OCI-LY1 (cell line): ENCODE data around the gene IL12RB1.
A peak's percentile ranks its signal among the peaks of the same experiment; 100 is the strongest.

ENCODE experiments used
- H2AFZ ChIP-seq: fragments of 200-600 bp; sonication (generic), shearing (Covaris generic); 2 replicates; pipeline ENCODE4 v1.6.0; 2014; ENCODE audit warnings: antibody characterized with exemption, mild to moderate bottlenecking, low read length
- H3F3A ChIP-seq: fragments of 200-600 bp; sonication (generic), shearing (Covaris generic); 2 replicates; pipeline ENCODE4 v1.6.0; 2014; ENCODE audit warnings: mild to moderate bottlenecking, antibody characterized with exemption, low read length, moderate library complexity; ENCODE audit not compliant: insufficient read depth
- H3K27ac ChIP-seq: fragments of 200-600 bp; sonication (generic); 2 replicates; pipeline ENCODE4 v1.5.1; 2014; ENCODE audit warnings: low read length, mixed run types, mild to moderate bottlenecking, low read depth; ENCODE audit not compliant: poor library complexity, severe bottlenecking
- H3K27me3 ChIP-seq: fragments of 200-600 bp; sonication (generic); 2 replicates; pipeline ENCODE4 v1.6.0; 2014; ENCODE audit warnings: antibody characterized with exemption, mild to moderate bottlenecking, low read length, moderate library complexity; ENCODE audit not compliant: insufficient read depth
- H3K36me3 ChIP-seq: fragments of 200-600 bp; sonication (generic); 2 replicates; pipeline ENCODE4 v1.6.1; 2014; ENCODE audit warnings: mild to moderate bottlenecking, antibody characterized with exemption, low read length, moderate library complexity, mixed read lengths; ENCODE audit not compliant: insufficient read depth
- H3K4me1 ChIP-seq: fragments of 200-600 bp; sonication (generic); 2 replicates; pipeline ENCODE4 v1.5.1; 2014; ENCODE audit warnings: mild to moderate bottlenecking, low read length, moderate library complexity; ENCODE audit not compliant: insufficient read depth, severe bottlenecking
- H3K4me2 ChIP-seq: fragments of 200-600 bp; sonication (generic), shearing (Covaris generic); 2 replicates; pipeline ENCODE4 v1.6.1; 2014; ENCODE audit warnings: low read length
- H3K4me3 ChIP-seq: fragments of 200-600 bp; sonication (generic); 2 replicates; pipeline ENCODE4 v1.5.1; 2014; ENCODE audit warnings: low read length, low read depth, mild to moderate bottlenecking, mixed read lengths; ENCODE audit not compliant: poor library complexity, severe bottlenecking
- H3K79me2 ChIP-seq: fragments of 200-600 bp; shearing (Covaris generic); 2 replicates; pipeline ENCODE4 v1.6.1; 2016; ENCODE audit warnings: mixed run types, low read length, mixed read lengths; ENCODE audit not compliant: insufficient read depth
- H3K9ac ChIP-seq: fragments of 200-600 bp; sonication (generic), shearing (Covaris generic); 2 replicates; pipeline ENCODE4 v1.6.1; 2014; ENCODE audit warnings: mild to moderate bottlenecking, low read length, mixed read lengths
- H3K9me2 ChIP-seq: fragments of 200-600 bp; sonication (generic), shearing (Covaris generic); 2 replicates; pipeline ENCODE4 v1.6.1; 2014; ENCODE audit warnings: low read depth, mild to moderate bottlenecking, low read length, mixed read lengths
- H3K9me3 ChIP-seq: fragments of 200-600 bp; shearing (Covaris generic); 2 replicates; pipeline ENCODE4 v1.6.1; 2014; ENCODE audit warnings: low read length, mixed read lengths
- H4K20me1 ChIP-seq: fragments of 200-600 bp; sonication (generic), shearing (Covaris generic); 2 replicates; pipeline ENCODE4 v1.6.0; 2016; ENCODE audit warnings: mild to moderate bottlenecking, low read length; ENCODE audit not compliant: insufficient read depth
- CTCF ChIP-seq: fragments of 200-600 bp; sonication (generic), shearing (Covaris generic); IDR thresholded peaks from 2 replicates; pipeline ENCODE4 v1.5.1; 2017; ENCODE audit warnings: mild to moderate bottlenecking, antibody characterized with exemption, low read length, moderate library complexity, mixed read lengths
- EZH2 ChIP-seq: fragments of 200-600 bp; sonication (generic), shearing (Covaris generic); IDR thresholded peaks from 2 replicates; pipeline ENCODE4 v1.8.0; 2017; ENCODE audit warnings: borderline replicate concordance, mixed run types, mild to moderate bottlenecking, antibody characterized with exemption, low read length, moderate library complexity, mixed read lengths

IL12RB1 gene

GRCh38 chr19:18119717-18120105 is 33.0 kb upstream of the IL12RB1 start:
- no peaks in the 10 kb centered on the region for H3K9me2 ChIP-seq
- no peaks in the 10 kb centered on the region for H3K27me3 ChIP-seq
- H3K4me1 ChIP-seq = peaks cover 27% of the 10 kb centered on the region
- H3K79me2 ChIP-seq = no peaks in the 10 kb centered on the region
- no peaks in the 10 kb centered on the region for H3K9me3 ChIP-seq
- peak overlapping the region; percentile 73 for H3K27ac ChIP-seq
- H4K20me1 ChIP-seq = no peaks in the 10 kb centered on the region
- H3K9ac ChIP-seq = peak overlapping the region; percentile 78; the same call in 1 of the 2 replicates
- TF ChIP-seq CTCF = no peak
- no peak for TF ChIP-seq EZH2
- H3K4me2 ChIP-seq = peak overlapping the region; percentile 84
- H2AFZ ChIP-seq = no peak overlapping the region
- peak overlapping the region; percentile 84 for H3K4me3 ChIP-seq
- peaks cover 34% of the 10 kb centered on the region for H3K36me3 ChIP-seq
- no peaks in the 10 kb centered on the region for H3F3A ChIP-seq

DNA sequence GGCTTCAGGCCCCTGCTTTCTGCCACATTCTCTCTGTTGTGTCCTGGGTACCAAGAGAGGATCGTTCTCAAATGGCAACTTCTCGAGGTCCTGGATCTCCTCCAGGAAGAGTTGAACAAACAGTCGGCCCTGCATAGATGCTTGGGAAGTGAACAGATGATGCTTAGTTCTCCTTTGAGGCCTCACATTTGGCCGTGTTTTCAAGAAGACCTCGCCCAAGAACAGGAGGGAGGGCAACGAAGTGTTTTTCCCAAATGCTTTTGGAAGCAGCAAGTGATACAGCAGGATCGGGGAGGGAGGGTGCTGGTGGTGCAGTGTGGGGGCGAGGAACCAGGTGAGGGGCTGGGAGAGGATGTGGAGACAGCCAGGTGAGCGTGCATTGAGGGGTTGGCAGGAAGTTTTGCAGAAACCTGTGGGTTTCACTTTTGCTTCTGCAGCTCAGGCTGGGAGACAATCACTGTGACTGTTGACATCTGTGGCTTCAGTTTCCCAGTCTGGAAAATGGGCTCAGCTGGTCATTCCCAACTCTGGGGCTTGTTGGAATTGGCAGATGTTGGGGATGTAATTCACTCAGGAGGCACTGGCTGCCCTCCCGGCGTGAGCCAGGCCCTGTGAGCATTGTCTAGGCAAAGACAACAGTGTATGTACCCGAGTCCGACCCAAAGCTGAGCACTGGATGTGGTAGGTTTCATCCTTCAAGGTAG is 32.4 kb upstream of the IL12RB1 start:
- H3K9me2 ChIP-seq = no peaks in the 10 kb centered on the region
- H3K79me2 ChIP-seq = no peaks in the 10 kb centered on the region
- H3K27me3 ChIP-seq = no peaks in the 10 kb centered on the region
- H3K36me3 ChIP-seq = peaks cover 31% of the 10 kb centered on the region
- H3K9ac ChIP-seq = peak overlapping the region; percentile 78
- H3K4me2 ChIP-seq = peak overlapping the region; percentile 84
- peak overlapping the region; percentile 84 for H3K4me3 ChIP-seq
- TF ChIP-seq EZH2 (no peak), CTCF (no peak)
- H3K27ac ChIP-seq = peak overlapping the region; percentile 73
- no peak overlapping the region for H2AFZ ChIP-seq
- H3K4me1 ChIP-seq = peaks cover 27% of the 10 kb centered on the region
- H4K20me1 ChIP-seq = no peaks in the 10 kb centered on the region
- no peaks in the 10 kb centered on the region for H3F3A ChIP-seq
- no peaks in the 10 kb centered on the region for H3K9me3 ChIP-seq

DNA sequence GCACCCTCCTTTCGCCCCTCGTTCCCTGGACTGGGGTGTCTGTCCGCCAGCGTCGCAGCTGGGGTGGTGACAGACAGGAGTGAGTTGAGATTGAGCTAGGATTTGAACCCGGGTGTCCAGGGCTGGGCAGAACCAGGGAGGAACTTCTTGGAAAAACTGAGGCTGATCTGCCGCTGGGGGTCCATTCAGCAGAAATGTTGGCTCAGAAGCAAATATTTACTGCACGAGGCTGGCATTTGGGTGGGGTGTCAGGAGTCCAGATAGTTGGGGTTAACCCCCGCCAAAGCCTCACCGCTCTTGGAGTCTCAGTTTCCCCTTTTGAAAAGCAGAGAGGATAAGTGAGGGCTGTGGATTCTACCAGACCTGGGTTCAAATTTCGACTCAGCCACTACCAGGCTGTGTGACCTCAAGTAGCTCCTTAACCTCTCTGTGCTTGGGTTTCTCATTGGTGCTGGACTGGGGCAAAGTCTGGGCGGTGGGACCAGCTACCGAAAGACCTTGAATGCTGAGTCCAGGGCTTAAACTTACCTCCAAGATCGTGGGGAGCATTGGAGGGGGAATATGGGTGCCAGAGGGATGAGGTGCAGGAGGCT is 31.8 kb upstream of the IL12RB1 start:
- peak overlapping the region; percentile 73 for H3K27ac ChIP-seq

More for the DNA sequence above, 31.8 kb upstream of the IL12RB1 start:
- TF ChIP-seq EZH2 (no peak), CTCF (no peak; the same call in 1 of the 2 replicates)
- no peaks in the 10 kb centered on the region for H3K27me3 ChIP-seq
- H3K9ac ChIP-seq = peak overlapping the region; percentile 78
- H3K9me2 ChIP-seq = no peaks in the 10 kb centered on the region
- peak overlapping the region; percentile 84 for H3K4me2 ChIP-seq
- H4K20me1 ChIP-seq = no peaks in the 10 kb centered on the region
- H3K36me3 ChIP-seq = peaks cover 25% of the 10 kb centered on the region; the same call in 1 of the 2 replicates
- H3K9me3 ChIP-seq = no peaks in the 10 kb centered on the region
- H3K4me3 ChIP-seq = peak overlapping the region; percentile 84
- H3F3A ChIP-seq = no peaks in the 10 kb centered on the region
- H3K4me1 ChIP-seq = peaks cover 27% of the 10 kb centered on the region
- H2AFZ ChIP-seq = no peak overlapping the region
- no peaks in the 10 kb centered on the region for H3K79me2 ChIP-seq
